GM12892 (cell line): ENCODE measurements around the gene ADAM17. TPM values are rescaled to one million over a fixed set of nuclear protein-coding genes. Genes with fewer than 3 reads are reported as not detected.
A peak's percentile ranks its signal among the peaks of the same experiment; 100 is the strongest.
"Not testable (repeated sequence)": the region's sequence is repeated elsewhere in the genome, so short reads cannot be mapped to it uniquely, and the experiment has no call there.

Experiments
- DNase-seq: peaks from one replicate; pipeline ENCODE4 v3.0.0; 2011; ENCODE audit not compliant: insufficient read length
- FAIRE-seq: peaks from 2 replicates; lab custom pipeline; 2011; peaks lifted over from hg19 to GRCh38; lab: Jason Lieb, UNC
- POLR2A ChIP-seq: IDR thresholded peaks from 2 replicates; pipeline ENCODE4 v1.6.1; 2011; ENCODE audit warnings: low read depth, low read length, control low read depth
- POLR2AphosphoS5 ChIP-seq: IDR thresholded peaks from 2 replicates; pipeline ENCODE4 v1.6.1; 2011; ENCODE audit warnings: low read depth, low read length, control low read depth
- TAF1 ChIP-seq: IDR thresholded peaks from 2 replicates; pipeline ENCODE4 v1.6.1; 2011; ENCODE audit warnings: low read depth, mild to moderate bottlenecking, control low read depth, low read length, borderline replicate concordance
- polyA plus RNA-seq: library from polyadenylated mRNA; unstranded; fragments of >200 nt; gene quantifications from one replicate; pipeline ENCODE4 v1.2.1, GENCODE V29; 2012; ENCODE audit warnings: missing spikeins, inconsistent platforms; ENCODE audit not compliant: missing spikeins

Gene ADAM17
- polyA plus RNA-seq = 10.7 TPM

DNA sequence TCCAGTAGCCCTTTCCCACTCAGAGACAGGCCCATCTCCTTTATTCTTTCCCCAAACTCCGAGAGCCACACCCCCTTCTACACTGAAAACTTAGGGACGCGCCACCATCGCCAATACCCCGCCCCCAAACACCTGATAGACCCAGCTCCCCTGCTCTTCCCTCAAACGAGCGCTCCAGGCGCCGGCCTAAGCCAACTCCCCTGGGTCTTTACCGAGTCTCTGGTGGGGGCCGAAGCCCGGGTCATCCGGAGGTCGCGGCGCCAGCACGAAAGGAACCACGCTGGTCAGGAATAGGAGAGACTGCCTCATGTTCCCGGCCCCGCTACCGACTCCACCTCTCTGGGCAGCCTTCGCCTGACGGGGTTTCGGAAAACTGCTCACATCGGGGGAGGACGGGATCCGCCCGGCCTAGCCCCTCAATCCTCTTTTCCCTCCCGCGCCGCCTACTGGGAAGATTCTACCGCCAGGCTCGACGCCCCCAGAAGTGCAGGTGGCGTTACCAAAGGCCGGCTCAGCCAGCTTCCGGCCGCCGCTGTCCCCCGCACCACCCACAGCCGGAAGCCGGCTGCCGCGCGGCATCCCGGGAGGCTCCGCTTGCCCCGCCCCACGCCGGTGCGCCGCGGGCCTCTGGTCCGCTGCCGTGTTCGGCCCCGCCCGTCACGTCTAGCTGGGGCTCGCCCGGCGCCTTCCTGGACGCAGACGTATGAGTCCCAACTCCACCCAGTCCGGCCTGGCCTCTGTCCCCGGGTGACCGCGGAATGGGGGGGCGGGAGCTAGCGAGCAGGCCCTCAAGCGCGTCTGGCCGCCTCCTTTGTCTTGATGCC lies at the start of gene ADAM17:
Gene ADAM17, minus strand, starts transcription at position 534 of the 824 bp plus-strand sequence. Its CDS starts 225 bp downstream, at position 309.
- FAIRE-seq (peak; percentile 96), DNase-seq (peak; percentile 88)
- peak; percentile 89 for TF ChIP-seq POLR2A
- peak; percentile 79 for TF ChIP-seq TAF1
- TF ChIP-seq POLR2AphosphoS5 = peak; percentile 87

DNA sequence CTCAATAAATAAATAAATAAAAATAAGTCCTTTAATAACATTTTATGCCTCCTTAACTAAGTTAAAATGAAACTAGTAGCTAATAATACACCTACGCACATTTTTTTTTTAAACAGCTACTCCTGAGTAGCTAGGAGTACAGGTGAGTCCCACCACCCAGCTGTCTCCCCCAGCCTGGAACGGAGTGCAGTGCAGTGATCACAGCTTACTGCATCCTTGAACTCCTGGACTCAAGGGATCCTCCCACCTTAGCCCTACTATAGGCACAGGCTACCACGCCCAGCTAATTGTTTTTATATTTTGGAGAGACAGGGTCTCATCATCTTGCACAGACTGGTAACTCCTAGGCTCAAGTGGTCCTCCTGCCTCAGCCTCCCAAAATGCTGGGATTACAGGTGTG lies 46.8 kb upstream of the ADAM17 start:
- FAIRE-seq (no peak), DNase-seq (no peak)
- TF ChIP-seq POLR2AphosphoS5 = no peak
- TF ChIP-seq POLR2A = no peak
- TF ChIP-seq TAF1 = no peak

DNA sequence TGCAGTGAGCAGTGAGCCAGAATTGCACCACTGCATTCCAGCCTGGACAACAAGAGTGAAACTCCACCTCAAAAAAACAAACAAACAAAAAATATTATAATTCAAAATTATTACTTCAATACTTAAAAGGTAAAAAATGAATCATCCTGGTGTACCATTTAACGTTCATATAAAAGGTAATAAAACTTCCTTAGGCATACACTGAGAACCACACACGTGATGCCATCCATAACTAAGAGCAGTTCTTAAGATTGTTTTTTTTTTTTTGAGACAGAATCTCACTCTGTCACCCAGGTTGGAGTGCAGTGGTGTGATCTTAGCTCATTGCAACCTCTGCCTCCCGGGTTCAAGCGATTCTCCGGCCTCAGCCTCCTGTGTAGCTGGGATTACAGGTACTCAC lies 45.8 kb upstream of the ADAM17 start:
- TF ChIP-seq POLR2A (no peak), TAF1 (no peak), POLR2AphosphoS5 (no peak)
- FAIRE-seq = no peak
- DNase-seq = no peak

DNA sequence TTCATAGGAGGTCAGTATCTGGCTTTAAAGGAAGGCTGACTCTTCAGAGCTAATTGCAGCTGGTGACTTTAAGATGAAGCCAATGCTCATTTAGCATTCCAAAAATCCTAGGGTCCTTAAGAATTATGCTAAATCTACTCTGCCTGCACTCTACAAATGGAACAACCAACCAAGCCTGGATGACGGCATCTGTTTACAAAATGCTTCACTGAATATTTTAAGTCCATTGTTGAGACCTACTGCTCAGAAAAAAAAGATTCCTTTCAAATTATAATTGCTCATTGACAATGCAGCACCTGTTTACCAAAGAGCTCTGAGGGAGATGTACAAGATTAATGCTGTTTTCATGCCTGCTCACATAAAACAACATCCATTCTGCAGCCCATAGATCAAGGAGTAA lies 43.8 kb upstream of the ADAM17 start:
- FAIRE-seq = no peak
- TF ChIP-seq TAF1 = no peak
- TF ChIP-seq POLR2A = no peak
- no peak for TF ChIP-seq POLR2AphosphoS5
- DNase-seq = no peak

DNA sequence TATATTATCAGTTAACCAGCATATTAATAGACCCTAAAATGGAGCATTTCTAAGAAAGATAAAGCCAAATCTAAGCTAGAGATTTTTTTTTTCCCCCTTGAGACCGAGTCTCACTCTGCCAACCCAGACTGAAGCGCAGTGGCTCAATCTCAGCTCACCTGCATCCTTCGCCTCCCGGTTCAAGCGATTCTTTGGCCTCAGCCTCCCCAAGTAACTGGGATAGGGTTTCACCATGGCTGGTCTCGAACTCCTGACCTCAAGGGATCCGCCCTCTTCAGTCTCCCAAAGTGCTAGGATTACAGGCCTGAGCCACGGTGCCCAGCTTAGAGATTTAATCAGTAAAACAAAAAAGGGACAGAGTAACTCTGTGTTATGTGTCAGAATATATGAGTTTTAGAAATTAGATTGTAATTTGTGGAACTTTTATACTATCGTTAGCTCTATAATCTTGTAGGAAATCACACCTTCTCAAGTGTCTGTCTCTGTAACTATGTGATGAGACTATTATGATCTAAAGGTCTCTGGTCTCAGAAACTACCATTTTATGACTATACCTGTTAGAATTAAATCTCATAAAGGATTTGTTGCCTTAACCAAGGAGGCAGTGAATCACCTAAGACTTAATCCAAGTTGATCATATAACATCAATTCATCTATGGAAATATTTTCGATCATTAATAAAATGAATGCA lies 41.1 kb upstream of the ADAM17 start:
- no peak for TF ChIP-seq TAF1
- no peak for TF ChIP-seq POLR2AphosphoS5
- no peak for TF ChIP-seq POLR2A
- DNase-seq = no peak
- FAIRE-seq = no peak

DNA sequence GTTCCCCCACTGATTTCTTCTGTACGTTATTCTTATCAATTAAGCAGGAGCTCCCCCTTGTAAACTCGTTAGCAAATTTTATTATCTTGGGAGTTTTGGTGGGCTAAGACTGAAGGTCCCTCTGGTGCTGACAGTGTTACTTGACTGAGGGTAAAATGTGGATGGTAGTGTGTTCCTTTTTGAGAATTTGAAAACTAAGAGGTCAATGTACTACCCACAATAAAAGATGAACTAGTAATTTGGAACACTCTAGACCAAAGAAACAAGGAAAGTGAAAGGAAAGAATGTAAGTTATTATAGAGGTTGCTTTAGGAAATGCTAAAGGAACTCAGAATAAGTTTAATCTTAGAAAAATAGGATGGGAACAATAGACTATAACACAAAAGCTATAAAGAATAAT lies 40.1 kb upstream of the ADAM17 start:
- TF ChIP-seq TAF1 = no peak
- no peak for TF ChIP-seq POLR2AphosphoS5
- no peak for TF ChIP-seq POLR2A
- DNase-seq (no peak), FAIRE-seq (no peak)

DNA sequence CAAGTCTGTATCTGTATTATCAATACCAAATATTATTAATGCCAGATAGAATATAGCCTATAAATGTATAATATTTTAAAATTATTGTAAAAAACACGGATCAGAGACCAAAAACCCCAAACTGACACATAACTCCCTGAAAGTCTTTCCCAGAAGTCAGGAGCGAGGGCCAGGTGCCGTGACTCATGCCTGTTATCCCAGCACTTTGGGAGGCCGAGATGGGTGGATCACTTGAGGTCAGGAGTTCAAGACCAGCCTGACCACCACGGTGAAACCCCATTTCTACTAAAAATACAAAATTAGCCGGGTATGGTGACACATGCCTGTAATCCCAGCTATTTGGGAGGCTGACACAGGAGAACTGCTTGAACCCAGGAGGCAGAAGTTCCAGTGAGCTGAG lies 39.6 kb upstream of the ADAM17 start:
- FAIRE-seq, DNase-seq: not testable (repeated sequence)

DNA sequence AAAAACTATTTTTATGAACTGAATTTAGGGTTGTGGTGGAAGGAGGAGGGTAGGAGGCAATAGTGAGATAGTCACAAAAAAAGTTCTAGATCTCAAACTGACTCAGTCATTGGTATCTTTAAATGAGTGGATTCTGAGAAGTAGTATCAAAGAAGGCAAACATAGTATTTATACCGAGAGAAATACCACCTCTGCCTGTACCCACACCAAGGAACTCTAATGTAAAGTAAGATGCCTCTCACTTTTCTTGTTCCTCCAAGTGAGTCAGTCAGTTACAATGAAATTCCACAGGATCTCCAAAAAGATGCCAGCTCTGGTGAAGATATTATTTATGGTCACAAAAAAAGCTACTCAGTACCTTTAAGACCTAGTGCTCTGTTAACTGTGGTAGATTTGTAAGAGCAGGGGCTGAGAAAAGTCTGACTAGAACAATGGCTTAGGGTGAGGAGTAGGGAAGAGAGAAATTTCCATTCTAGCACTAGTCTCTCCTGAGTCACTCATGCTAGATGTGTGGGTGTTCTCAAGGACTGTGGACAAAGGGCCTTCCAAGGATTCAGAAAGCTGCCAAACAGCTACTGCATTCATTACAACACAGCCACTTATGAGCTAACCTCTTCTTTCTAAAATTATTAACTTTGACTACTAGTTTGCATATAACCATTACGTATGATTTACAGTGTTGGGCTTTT lies 38.9 kb upstream of the ADAM17 start:
- FAIRE-seq (peak; percentile 81), DNase-seq (no peak)
- TF ChIP-seq POLR2AphosphoS5 (no peak), POLR2A (no peak), TAF1 (no peak)

DNA sequence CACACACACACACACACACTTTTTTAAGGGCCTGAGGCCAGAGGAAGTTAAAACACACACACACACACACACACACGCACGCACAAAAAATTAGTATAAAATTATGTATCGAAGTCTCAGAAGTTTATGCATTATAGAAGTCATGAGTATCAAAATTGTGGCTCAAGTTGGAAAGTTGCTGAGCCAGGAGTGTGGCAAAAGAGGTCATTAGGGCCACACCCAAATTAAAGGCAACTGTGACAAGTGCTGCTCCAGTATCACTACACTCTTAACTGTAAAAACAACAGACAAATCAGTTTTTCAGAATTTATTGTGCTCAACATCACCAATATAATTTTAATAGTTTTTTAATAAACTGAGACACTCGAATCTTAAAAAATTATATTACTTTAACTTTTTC lies 38.3 kb upstream of the ADAM17 start:
- no peak for TF ChIP-seq TAF1
- TF ChIP-seq POLR2AphosphoS5 = no peak
- TF ChIP-seq POLR2A = no peak
- FAIRE-seq (no peak), DNase-seq (no peak)

DNA sequence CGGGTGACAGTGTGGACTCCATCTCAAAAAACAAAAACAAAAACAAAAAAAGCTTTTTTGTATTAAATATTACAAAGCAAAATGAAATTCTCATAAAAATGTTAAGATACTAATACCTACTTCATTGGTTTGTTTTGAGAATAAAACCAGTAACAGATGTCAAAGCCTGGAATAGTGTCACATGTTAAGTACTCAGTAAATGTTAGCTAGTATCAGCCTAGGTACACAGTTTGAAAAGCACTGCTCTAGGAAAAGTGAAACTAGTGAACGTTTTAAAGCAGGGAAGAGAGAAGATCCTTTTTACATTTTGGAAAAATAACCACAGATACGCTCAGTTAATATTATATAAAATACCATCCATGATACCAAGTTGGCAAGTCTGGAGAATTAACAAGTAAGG lies 37.1 kb upstream of the ADAM17 start:
- FAIRE-seq (no peak), DNase-seq (no peak)
- TF ChIP-seq POLR2AphosphoS5 (no peak), POLR2A (no peak)

DNA sequence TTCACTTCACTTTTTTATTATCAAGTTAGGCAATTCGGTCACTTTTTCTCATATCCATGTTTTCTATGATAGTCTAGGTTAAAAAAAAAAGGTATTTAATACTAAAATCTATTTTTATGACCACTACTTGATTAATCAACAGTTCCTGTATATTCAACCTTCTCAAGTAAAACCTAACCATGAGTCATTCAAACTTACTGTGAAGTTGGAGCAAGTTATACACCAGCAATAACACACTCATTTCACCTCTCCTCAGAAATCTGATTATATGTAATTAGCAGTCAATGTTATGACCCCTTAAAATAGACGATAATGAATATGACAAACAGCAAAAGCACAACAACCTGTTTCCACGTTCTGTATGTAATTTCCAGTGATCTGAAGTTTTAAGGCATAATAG lies 35.0 kb upstream of the ADAM17 start:
- DNase-seq (no peak), FAIRE-seq (no peak)
- TF ChIP-seq TAF1 (no peak), POLR2A (no peak), POLR2AphosphoS5 (no peak)

DNA sequence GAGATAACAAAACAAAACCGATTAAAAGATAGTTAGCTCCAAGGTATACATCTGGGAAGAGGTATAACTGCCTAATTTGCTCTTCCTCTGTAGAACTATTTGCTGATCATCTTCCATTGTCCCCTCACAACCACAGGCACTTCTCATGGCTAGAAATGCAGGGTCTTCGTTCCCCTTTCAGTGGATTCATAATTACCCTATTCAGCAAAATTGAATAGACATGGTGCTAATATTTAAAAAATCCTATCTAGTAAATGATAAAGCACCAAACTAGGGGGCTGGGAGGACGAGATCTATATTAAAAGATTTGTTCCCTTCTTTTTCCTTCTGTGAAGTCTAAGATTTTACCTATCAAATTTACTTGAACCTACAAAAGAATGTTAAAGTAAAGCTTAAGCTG lies 30.8 kb upstream of the ADAM17 start:
- TF ChIP-seq POLR2AphosphoS5 = no peak
- no peak for TF ChIP-seq TAF1
- no peak for TF ChIP-seq POLR2A
- FAIRE-seq (no peak), DNase-seq (no peak)
